HEK293 (cell line): ENCODE results near the gene VPS36.

Source experiments
- CTCF ChIA-PET: fragments of 350-600 bp; formaldehyde crosslinking; extraction: SDS; loops from one replicate; lab custom pipeline; 2021; ENCODE audit warnings: antibody characterized with exemption; lab: Yijun Ruan, JAX
- POLR2A ChIA-PET: fragments of 300-600 bp; formaldehyde crosslinking; extraction: SDS; loops from one replicate; lab custom pipeline; 2020; ENCODE audit warnings: antibody characterized with exemption, inconsistent platforms; lab: Yijun Ruan, JAX
- H3K27ac ChIP-seq: fragments of 200-500 bp; sonication (Bioruptor generic); 2 replicates; pipeline ENCODE4 v1.5.1; 2014; ENCODE audit warnings: low read depth, low read length, control low read depth, inconsistent platforms; ENCODE audit errors: extremely low read depth
- H3K36me3 ChIP-seq, 2 experiments: fragments of 200-500 bp in 1 of 2; sonication (Bioruptor generic) in 1 of 2; 1 replicate in 1 of 2; 2 replicates in 1 of 2; pipeline ENCODE4 v1.5.1; 2014 to 2017; ENCODE audit warnings: inconsistent platforms in 2 of 2, low read length in 2 of 2; ENCODE audit not compliant: control insufficient read depth in 2 of 2, insufficient read depth in 1 of 2
- H3K4me1 ChIP-seq: fragments of 200-500 bp; sonication (Bioruptor generic); 2 replicates; pipeline ENCODE4 v1.5.1; 2014; ENCODE audit warnings: mild to moderate bottlenecking, low read length, inconsistent platforms; ENCODE audit not compliant: control insufficient read depth, insufficient read depth
- H3K4me3 ChIP-seq: 2 replicates; pipeline ENCODE4 v1.5.1; 2011; ENCODE audit warnings: low read depth, mild to moderate bottlenecking, control low read depth, low read length, moderate library complexity
- H3K9me3 ChIP-seq: fragments of 200-500 bp; sonication (Bioruptor generic); 2 replicates; pipeline ENCODE4 v1.5.1; 2014; ENCODE audit warnings: low read depth, low read length, inconsistent platforms; ENCODE audit not compliant: control insufficient read depth, insufficient read depth
- HOXD13 ChIP-seq: sonication (generic); formaldehyde crosslinking; IDR thresholded peaks from 2 replicates; pipeline ENCODE4 v1.8.0; 2022; ENCODE audit warnings: missing genetic modification reagents, borderline replicate concordance
- KLF9 ChIP-seq: fragments of 450-650 bp; formaldehyde crosslinking; IDR thresholded peaks from 2 replicates; pipeline ENCODE4 v1.5.1; 2016; ENCODE audit warnings: missing biosample characterization, missing genetic modification characterization, low read depth
- SP7 ChIP-seq: fragments of 450-650 bp; formaldehyde crosslinking; IDR thresholded peaks from 2 replicates; pipeline ENCODE4 v1.5.1; 2016; ENCODE audit warnings: missing biosample characterization, missing genetic modification characterization
- YY1 ChIP-seq: fragments of 450-650 bp; formaldehyde crosslinking; IDR thresholded peaks from 2 replicates; pipeline ENCODE4 v1.5.1; 2018; ENCODE audit warnings: missing biosample characterization, missing genetic modification characterization
- ZBTB48 ChIP-seq: fragments of 450-650 bp; formaldehyde crosslinking; IDR thresholded peaks from 2 replicates; pipeline ENCODE4 v1.5.1; 2016; ENCODE audit warnings: missing biosample characterization, missing genetic modification characterization
- ZBTB8A ChIP-seq: fragments of 450-650 bp; formaldehyde crosslinking; IDR thresholded peaks from 2 replicates; pipeline ENCODE4 v1.5.1; 2016; ENCODE audit warnings: missing biosample characterization, missing genetic modification characterization
- ZEB2 ChIP-seq: fragments of 450-650 bp; formaldehyde crosslinking; IDR thresholded peaks from 2 replicates; pipeline ENCODE4 v1.5.1; 2016; ENCODE audit warnings: missing biosample characterization, missing genetic modification characterization
- ZFP69B ChIP-seq: fragments of 450-650 bp; formaldehyde crosslinking; IDR thresholded peaks from 2 replicates; pipeline ENCODE4 v1.5.1; 2016; ENCODE audit warnings: missing biosample characterization, missing genetic modification characterization
- ZIC2 ChIP-seq: fragments of 450-650 bp; formaldehyde crosslinking; IDR thresholded peaks from 2 replicates; pipeline ENCODE4 v1.5.1; 2016; ENCODE audit warnings: missing biosample characterization, missing genetic modification characterization
- ZNF10 ChIP-seq: fragments of 450-650 bp; formaldehyde crosslinking; IDR thresholded peaks from 2 replicates; pipeline ENCODE4 v1.5.1; 2017; ENCODE audit warnings: missing biosample characterization, missing genetic modification characterization
- ZNF133 ChIP-seq: fragments of 450-650 bp; formaldehyde crosslinking; IDR thresholded peaks from 2 replicates; pipeline ENCODE4 v1.5.1; 2016; ENCODE audit warnings: missing biosample characterization, missing genetic modification characterization
- ZNF155 ChIP-seq: fragments of 450-650 bp; formaldehyde crosslinking; IDR thresholded peaks from 2 replicates; pipeline ENCODE4 v1.5.1; 2016; ENCODE audit warnings: missing biosample characterization, missing genetic modification characterization
- ZNF16 ChIP-seq: fragments of 450-650 bp; formaldehyde crosslinking; IDR thresholded peaks from 2 replicates; pipeline ENCODE4 v1.5.1; 2016; ENCODE audit warnings: low read depth, missing biosample characterization, missing genetic modification characterization
- ZNF169 ChIP-seq: fragments of 450-650 bp; formaldehyde crosslinking; IDR thresholded peaks from 2 replicates; pipeline ENCODE4 v1.5.1; 2016; ENCODE audit warnings: missing biosample characterization, missing genetic modification characterization
- ZNF174 ChIP-seq: fragments of 450-650 bp; formaldehyde crosslinking; IDR thresholded peaks from 2 replicates; pipeline ENCODE4 v1.5.0; 2017; ENCODE audit warnings: missing biosample characterization, mild to moderate bottlenecking, missing genetic modification characterization
- ZNF2 ChIP-seq: fragments of 450-650 bp; formaldehyde crosslinking; IDR thresholded peaks from 2 replicates; pipeline ENCODE4 v1.5.1; 2016; ENCODE audit warnings: missing biosample characterization, missing genetic modification characterization
- ZNF214 ChIP-seq: fragments of 450-650 bp; formaldehyde crosslinking; IDR thresholded peaks from 2 replicates; pipeline ENCODE4 v1.5.1; 2017; ENCODE audit warnings: missing biosample characterization, mild to moderate bottlenecking, missing genetic modification characterization, borderline replicate concordance
- ZNF302 ChIP-seq: fragments of 450-650 bp; formaldehyde crosslinking; IDR thresholded peaks from 2 replicates; pipeline ENCODE4 v1.5.1; 2016; ENCODE audit warnings: missing biosample characterization, missing genetic modification characterization, low read depth
- ZNF354C ChIP-seq: fragments of 450-650 bp; formaldehyde crosslinking; IDR thresholded peaks from 2 replicates; pipeline ENCODE4 v1.5.1; 2016; ENCODE audit warnings: missing biosample characterization, missing genetic modification characterization, low read depth, borderline replicate concordance
- ZNF366 ChIP-seq: fragments of 450-650 bp; formaldehyde crosslinking; conservative IDR thresholded peaks from 2 replicates; pipeline ENCODE4 v1.5.1; 2016; ENCODE audit warnings: missing biosample characterization, missing genetic modification characterization
- ZNF433 ChIP-seq: fragments of 450-650 bp; formaldehyde crosslinking; IDR thresholded peaks from 2 replicates; pipeline ENCODE4 v1.5.1; 2016; ENCODE audit warnings: missing biosample characterization, missing genetic modification characterization, low read depth
- ZNF473 ChIP-seq: fragments of 450-650 bp; formaldehyde crosslinking; IDR thresholded peaks from 2 replicates; pipeline ENCODE4 v1.5.1; 2017; ENCODE audit warnings: missing biosample characterization, missing genetic modification characterization
- ZNF544 ChIP-seq: fragments of 450-650 bp; formaldehyde crosslinking; IDR thresholded peaks from 2 replicates; pipeline ENCODE4 v1.5.0; 2017; ENCODE audit warnings: missing biosample characterization, missing genetic modification characterization
- ZNF555 ChIP-seq: fragments of 450-650 bp; formaldehyde crosslinking; conservative IDR thresholded peaks from 2 replicates; pipeline ENCODE4 v1.5.1; 2017; ENCODE audit warnings: missing biosample characterization, mild to moderate bottlenecking, missing genetic modification characterization, inconsistent platforms
- ZNF658 ChIP-seq: fragments of 450-650 bp; formaldehyde crosslinking; IDR thresholded peaks from 2 replicates; pipeline ENCODE4; 2016; ENCODE audit warnings: missing biosample characterization, missing genetic modification characterization
- ZNF701 ChIP-seq: fragments of 450-650 bp; formaldehyde crosslinking; IDR thresholded peaks from 2 replicates; pipeline ENCODE4 v1.5.1; 2016; ENCODE audit warnings: missing biosample characterization, missing genetic modification characterization
- ZNF76 ChIP-seq: fragments of 450-650 bp; formaldehyde crosslinking; IDR thresholded peaks from 2 replicates; pipeline ENCODE4; 2016; ENCODE audit warnings: low read depth, missing biosample characterization, missing genetic modification characterization, borderline replicate concordance
- ZNF768 ChIP-seq: fragments of 450-650 bp; formaldehyde crosslinking; IDR thresholded peaks from 2 replicates; pipeline ENCODE4 v1.5.1; 2018; ENCODE audit warnings: missing biosample characterization, mild to moderate bottlenecking, missing genetic modification characterization
- TF ChIP-seq, protein P1 (sequence below): fragments of 450-650 bp; formaldehyde crosslinking; IDR thresholded peaks from 2 replicates; pipeline ENCODE4 v1.5.1; 2016; ENCODE audit warnings: missing biosample characterization, missing genetic modification characterization, borderline replicate concordance
- TF ChIP-seq, protein P2 (sequence below): fragments of 450-650 bp; formaldehyde crosslinking; IDR thresholded peaks from 2 replicates; pipeline ENCODE4 v1.5.1; 2016; ENCODE audit warnings: missing biosample characterization, missing genetic modification characterization
- TF ChIP-seq, protein P3 (sequence below): fragments of 450-650 bp; formaldehyde crosslinking; IDR thresholded peaks from 2 replicates; pipeline ENCODE4 v1.5.1; 2016; ENCODE audit warnings: missing biosample characterization, missing genetic modification characterization
- TF ChIP-seq, protein P4 (sequence below): fragments of 450-650 bp; formaldehyde crosslinking; IDR thresholded peaks from 2 replicates; pipeline ENCODE4 v1.5.1; 2016; ENCODE audit warnings: missing biosample characterization, missing genetic modification characterization
- TF ChIP-seq, protein P5 (sequence below): sonication (generic); formaldehyde crosslinking; IDR thresholded peaks from 2 replicates; pipeline ENCODE4 v1.8.1; 2022; ENCODE audit warnings: mild to moderate bottlenecking, moderate library complexity, missing genetic modification reagents

VPS36 gene

DNA sequence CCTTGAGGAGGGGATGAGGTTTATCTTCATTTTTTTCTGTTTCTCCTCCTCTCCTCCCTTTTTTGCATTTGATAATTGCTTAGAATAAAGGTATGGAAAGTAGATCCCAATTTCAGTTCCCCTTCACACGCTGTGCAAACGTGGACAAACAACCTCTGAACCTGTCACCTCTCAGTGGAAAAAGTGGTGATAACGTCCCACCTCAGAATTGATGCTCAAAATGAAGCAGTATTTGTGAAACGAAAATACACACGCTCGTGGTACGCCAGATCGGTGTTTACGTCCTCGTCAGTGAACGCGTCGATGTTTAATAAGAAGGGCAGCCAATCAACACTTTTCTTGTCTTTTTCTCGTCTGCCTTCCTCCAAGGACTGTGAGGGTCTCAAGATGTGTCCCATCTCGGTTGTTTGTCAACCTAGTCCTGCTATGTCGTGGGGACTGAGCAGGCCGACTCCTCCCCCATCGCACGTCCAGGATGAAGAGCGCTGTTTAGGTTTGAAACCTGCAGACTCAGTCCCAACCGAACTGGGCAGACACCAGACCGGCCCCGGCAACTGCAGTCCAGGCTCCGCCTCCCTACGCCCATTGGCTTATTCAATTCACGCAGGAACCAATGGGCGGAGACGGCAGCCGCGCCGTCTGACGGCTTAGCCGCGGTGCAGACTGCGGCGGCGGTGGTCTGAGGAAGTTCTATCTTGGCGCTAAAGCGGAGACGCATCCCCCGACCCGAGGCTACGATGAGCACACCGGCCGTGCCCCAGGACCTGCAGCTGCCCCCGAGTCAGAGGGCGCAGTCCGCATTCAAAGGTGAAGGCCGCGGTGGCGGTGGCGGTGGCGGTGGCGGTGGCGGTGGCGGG is 4.6 kb upstream of the VPS36 start, which contains the start of gene CKAP2:
CKAP2 (plus strand) TSS at position 659 of the 857 bp plus-strand sequence; CDS start at position 738, 79 bp downstream.
- ChIA-PET CTCF (no interaction called here), POLR2A (no interaction called here)
- no peaks in the 10 kb centered on the region for H3K9me3 ChIP-seq
- H3K4me3 ChIP-seq, result peak within 1 kb of the TSS; percentile 98
- peaks cover 8% of the 10 kb centered on the region; the same call in 1 of the 2 replicates for H3K4me1 ChIP-seq
- peak within 1 kb of the TSS; percentile 86 for H3K27ac ChIP-seq
- H3K36me3 ChIP-seq, result peaks cover 33 to 36% of the 10 kb centered on the region in 2 experiments
- TF ChIP-seq ZBTB48 (no peak), KLF9 (tag by site-specific recombination) (no peak), ZNF10 (tag by site-specific recombination) (no peak), ZNF768 (no peak), ZNF169 (tag by site-specific recombination) (no peak), ZNF155 (tag by site-specific recombination) (no peak), ZNF133 (no peak), ZNF302 (tag by site-specific recombination) (no peak), ZNF473 (tag by site-specific recombination) (no peak), ZNF354C (tag by site-specific recombination) (no peak), ZNF174 (tag by site-specific recombination) (no peak), ZNF555 (no peak), ZEB2 (tag by site-specific recombination) (peak; percentile 53; the same call in 1 of the 2 replicates), ZNF2 (tag by site-specific recombination) (no peak), ZFP69B (tag by site-specific recombination) (no peak), ZNF16 (tag by site-specific recombination) (no peak), YY1 (tag by site-specific recombination) (no peak), ZNF76 (tag by site-specific recombination) (no peak), ZNF701 (tag by site-specific recombination) (no peak), ZNF214 (tag by site-specific recombination) (no peak), ZNF366 (peak; percentile 58; the same call in 1 of the 2 replicates), ZNF433 (no peak), HOXD13 (CRISPR knock-in tag) (0 out of 2 replicates have a peak, but pooled peaks have one; percentile 39), ZNF658 (tag by site-specific recombination) (no peak), SP7 (tag by site-specific recombination) (no peak), ZIC2 (tag by site-specific recombination) (no peak), ZBTB8A (tag by site-specific recombination) (no peak), ZNF544 (no peak)
- TF ChIP-seq, protein P1, sequence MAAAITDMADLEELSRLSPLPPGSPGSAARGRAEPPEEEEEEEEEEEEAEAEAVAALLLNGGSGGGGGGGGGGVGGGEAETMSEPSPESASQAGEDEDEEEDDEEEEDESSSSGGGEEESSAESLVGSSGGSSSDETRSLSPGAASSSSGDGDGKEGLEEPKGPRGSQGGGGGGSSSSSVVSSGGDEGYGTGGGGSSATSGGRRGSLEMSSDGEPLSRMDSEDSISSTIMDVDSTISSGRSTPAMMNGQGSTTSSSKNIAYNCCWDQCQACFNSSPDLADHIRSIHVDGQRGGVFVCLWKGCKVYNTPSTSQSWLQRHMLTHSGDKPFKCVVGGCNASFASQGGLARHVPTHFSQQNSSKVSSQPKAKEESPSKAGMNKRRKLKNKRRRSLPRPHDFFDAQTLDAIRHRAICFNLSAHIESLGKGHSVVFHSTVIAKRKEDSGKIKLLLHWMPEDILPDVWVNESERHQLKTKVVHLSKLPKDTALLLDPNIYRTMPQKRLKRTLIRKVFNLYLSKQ (tag by site-specific recombination), result no peak
- TF ChIP-seq, protein P2, sequence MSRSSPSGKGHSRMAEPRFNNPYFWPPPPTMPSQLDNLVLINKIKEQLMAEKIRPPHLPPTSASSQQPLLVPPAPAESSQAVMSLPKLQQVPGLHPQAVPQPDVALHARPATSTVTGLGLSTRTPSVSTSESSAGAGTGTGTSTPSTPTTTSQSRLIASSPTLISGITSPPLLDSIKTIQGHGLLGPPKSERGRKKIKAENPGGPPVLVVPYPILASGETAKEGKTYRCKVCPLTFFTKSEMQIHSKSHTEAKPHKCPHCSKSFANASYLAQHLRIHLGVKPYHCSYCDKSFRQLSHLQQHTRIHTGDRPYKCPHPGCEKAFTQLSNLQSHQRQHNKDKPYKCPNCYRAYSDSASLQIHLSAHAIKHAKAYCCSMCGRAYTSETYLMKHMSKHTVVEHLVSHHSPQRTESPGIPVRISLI (tag by site-specific recombination), result peak; percentile 65; the same call in 1 of the 2 replicates
- TF ChIP-seq, protein P3, sequence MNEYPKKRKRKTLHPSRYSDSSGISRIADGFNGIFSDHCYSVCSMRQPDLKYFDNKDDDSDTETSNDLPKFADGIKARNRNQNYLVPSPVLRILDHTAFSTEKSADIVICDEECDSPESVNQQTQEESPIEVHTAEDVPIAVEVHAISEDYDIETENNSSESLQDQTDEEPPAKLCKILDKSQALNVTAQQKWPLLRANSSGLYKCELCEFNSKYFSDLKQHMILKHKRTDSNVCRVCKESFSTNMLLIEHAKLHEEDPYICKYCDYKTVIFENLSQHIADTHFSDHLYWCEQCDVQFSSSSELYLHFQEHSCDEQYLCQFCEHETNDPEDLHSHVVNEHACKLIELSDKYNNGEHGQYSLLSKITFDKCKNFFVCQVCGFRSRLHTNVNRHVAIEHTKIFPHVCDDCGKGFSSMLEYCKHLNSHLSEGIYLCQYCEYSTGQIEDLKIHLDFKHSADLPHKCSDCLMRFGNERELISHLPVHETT (tag by site-specific recombination), result no peak
- TF ChIP-seq, protein P4, sequence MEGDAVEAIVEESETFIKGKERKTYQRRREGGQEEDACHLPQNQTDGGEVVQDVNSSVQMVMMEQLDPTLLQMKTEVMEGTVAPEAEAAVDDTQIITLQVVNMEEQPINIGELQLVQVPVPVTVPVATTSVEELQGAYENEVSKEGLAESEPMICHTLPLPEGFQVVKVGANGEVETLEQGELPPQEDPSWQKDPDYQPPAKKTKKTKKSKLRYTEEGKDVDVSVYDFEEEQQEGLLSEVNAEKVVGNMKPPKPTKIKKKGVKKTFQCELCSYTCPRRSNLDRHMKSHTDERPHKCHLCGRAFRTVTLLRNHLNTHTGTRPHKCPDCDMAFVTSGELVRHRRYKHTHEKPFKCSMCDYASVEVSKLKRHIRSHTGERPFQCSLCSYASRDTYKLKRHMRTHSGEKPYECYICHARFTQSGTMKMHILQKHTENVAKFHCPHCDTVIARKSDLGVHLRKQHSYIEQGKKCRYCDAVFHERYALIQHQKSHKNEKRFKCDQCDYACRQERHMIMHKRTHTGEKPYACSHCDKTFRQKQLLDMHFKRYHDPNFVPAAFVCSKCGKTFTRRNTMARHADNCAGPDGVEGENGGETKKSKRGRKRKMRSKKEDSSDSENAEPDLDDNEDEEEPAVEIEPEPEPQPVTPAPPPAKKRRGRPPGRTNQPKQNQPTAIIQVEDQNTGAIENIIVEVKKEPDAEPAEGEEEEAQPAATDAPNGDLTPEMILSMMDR, result no peak
- TF ChIP-seq, protein P5, sequence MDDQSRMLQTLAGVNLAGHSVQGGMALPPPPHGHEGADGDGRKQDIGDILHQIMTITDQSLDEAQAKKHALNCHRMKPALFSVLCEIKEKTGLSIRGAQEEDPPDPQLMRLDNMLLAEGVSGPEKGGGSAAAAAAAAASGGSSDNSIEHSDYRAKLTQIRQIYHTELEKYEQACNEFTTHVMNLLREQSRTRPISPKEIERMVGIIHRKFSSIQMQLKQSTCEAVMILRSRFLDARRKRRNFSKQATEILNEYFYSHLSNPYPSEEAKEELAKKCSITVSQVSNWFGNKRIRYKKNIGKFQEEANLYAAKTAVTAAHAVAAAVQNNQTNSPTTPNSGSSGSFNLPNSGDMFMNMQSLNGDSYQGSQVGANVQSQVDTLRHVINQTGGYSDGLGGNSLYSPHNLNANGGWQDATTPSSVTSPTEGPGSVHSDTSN, result 0 out of 2 replicates have a peak, but pooled peaks have one; percentile 72
